Measurements from ENCODE around the gene NDUFA12.

- TF ChIP-seq EZH2 (IDR thresholded peaks at IDR 0.05; ENCODE audit: borderline replicate concordance) (no peak), CTCF (IDR thresholded peaks at IDR 0.05; ENCODE audit: poor library complexity) (no peak), EZH2phosphoT487 (IDR thresholded peaks at IDR 0.05; ENCODE audit: low read depth, severe bottlenecking, unreplicated experiment) (no peak)
Observed at GRCh38 chr12:94973221-94973620, 30.3 kb downstream of the NDUFA12 start.
